ENCODE results near the gene CARD14.

The CARD14 gene

DNA sequence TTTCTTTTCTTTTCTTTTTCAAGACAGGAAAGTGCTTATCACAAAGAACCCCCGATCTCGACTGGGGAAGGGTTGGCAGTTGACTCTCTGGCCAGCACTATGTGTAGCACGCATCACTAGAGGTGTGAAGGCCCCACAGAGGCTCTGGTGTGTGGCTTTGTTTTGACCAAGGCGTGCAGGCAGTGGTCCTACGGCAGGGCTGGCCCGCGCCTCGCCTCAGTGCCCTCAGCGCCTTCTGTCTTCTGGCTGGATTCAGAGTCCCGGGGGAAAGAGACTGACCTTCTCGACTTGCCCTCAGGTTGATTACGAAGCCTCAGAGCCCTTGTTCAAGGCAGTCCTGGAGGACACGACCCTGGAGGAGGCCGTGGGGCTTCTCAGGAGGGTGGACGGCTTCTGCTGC, 31.6 kb downstream of the CARD14 start:
- Mint-ChIP-seq H3K27ac (no peak overlapping the region), H3K4me1 (ENCODE audit: low read depth) (no peaks in the 10 kb centered on the region), H3K9me3 (no peaks in the 10 kb centered on the region), H3K36me3 (ENCODE audit: low read depth) (no peaks in the 10 kb centered on the region), H3K27me3 (ENCODE audit: low read depth) (no peaks in the 10 kb centered on the region), H3K4me3 (no peak overlapping the region)
- DNase-seq (ENCODE audit: low spot score) = no peak

DNA sequence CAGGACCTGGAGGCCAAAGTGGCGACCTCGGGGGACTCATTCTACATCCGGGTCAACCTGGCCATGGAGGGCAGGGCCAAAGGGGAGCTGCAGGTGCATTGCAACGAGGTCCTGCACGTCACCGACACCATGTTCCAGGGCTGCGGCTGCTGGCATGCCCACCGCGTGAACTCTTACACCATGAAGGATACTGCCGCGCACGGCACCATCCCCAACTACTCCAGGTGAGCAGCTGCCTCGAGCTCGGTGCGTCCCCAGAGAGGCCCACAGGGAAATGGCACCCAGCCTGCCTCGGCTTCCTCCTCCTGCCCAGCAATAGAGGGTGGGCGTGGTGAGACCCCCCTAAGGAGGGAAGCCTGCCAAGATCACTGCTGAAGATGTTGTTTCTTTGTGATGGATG, 32.4 kb downstream of the CARD14 start:
- Mint-ChIP-seq H3K4me1 (ENCODE audit: low read depth) (no peaks in the 10 kb centered on the region), H3K27ac (no peak overlapping the region), H3K36me3 (ENCODE audit: low read depth) (peaks cover 2% of the 10 kb centered on the region), H3K27me3 (ENCODE audit: low read depth) (no peaks in the 10 kb centered on the region), H3K9me3 (no peaks in the 10 kb centered on the region), H3K4me3 (no peak overlapping the region)
- DNase-seq (ENCODE audit: low spot score) = no peak

DNA sequence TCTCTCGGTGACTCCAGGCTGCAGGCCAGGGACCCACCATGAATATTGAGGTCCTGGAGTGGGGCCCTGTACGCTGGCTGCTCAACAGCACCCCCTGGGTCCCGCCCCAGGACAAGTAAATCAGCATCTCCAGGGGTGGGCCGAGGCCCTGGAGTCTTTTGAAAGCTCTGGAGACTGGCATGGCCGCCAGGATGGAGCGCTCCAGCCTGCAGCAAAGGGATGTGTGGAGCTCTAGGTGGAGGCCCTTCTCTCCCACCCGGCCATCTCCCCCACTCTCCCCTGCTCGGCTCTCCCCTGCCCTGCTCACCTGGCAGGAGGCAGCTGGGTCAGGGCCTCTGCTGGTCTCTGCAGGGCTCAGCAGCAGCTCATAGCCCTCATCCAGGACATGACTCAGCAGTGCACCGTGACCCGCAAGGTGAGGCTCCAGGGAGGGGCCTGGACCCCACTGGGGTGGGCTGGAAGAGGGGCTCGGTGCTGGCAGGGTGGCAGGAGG, 33.7 kb downstream of the CARD14 start:
- Mint-ChIP-seq H3K9me3 (no peaks in the 10 kb centered on the region), H3K27me3 (ENCODE audit: low read depth) (no peaks in the 10 kb centered on the region), H3K36me3 (ENCODE audit: low read depth) (peaks cover 2% of the 10 kb centered on the region), H3K4me3 (no peak overlapping the region), H3K4me1 (ENCODE audit: low read depth) (no peaks in the 10 kb centered on the region), H3K27ac (no peak overlapping the region)
- DNase-seq (ENCODE audit: low spot score) = no peak

DNA sequence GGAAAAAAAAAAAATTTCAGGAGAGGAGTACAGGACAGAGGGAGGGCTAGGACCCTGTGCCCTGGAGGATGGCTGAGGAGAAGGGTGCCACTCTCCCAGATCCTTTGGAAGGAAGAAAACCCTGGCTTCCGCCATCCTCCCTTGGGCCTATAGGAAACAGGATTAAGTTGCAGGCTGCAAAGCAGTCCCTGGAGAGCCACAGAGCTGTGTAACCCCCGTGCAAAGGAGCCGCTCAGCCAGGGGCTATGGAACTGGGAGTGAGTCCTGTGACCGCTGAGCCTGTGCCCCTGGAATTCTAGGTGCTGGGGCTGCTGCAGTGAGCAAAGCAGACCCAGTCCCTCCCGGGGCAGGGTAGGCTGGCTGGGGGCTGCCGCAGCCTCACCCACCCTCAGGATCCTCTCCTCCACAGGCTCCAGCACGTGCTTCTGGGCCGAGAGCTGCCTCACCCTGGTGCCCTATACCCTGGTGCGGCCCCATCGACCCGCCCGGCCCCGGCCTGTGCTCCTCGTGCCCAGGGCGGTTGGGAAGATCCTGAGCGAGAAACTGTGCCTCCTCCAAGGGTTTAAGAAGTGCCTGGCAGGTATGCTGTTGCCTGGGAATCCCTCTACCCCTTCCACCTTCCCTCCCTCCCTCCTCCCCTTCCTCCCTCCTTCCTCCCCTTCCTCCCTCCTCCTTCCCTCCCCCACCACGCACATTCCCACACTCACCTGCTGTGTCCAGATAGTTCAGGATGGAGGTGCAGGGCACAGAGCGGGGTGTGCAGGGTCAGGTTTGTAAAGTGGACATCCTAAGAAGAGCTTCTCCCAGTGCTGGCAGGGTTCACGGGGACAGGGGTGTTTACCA, 35.0 kb downstream of the CARD14 start:
- no peak for DNase-seq (ENCODE audit: low spot score)
- Mint-ChIP-seq H3K9me3 (no peaks in the 10 kb centered on the region), H3K4me3 (no peak overlapping the region), H3K27me3 (ENCODE audit: low read depth) (no peaks in the 10 kb centered on the region), H3K4me1 (ENCODE audit: low read depth) (no peaks in the 10 kb centered on the region), H3K36me3 (ENCODE audit: low read depth) (peaks cover 2% of the 10 kb centered on the region), H3K27ac (no peak overlapping the region)

DNA sequence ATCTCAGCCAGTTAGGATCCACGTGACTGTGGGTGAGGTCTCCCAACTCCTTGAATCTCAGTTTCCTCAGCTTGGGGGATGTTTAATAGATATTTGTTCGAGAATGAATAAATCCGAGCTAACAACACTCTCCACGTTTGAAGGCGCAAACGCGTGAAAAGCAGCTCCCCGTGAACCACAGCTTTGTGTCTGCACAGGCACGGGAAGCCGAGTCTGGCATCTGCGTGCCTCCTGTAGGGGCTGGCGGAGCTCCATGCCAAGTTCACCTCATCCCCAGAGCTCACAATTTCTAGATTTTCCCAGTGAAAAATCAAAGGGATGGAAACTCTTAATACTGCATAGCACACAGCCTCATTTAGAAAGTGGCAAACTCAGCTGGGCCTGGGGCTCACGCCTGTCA, 36.0 kb downstream of the CARD14 start:
- Mint-ChIP-seq H3K4me3 (no peak overlapping the region), H3K27ac (no peak overlapping the region), H3K4me1 (ENCODE audit: low read depth) (no peaks in the 10 kb centered on the region), H3K27me3 (ENCODE audit: low read depth) (no peaks in the 10 kb centered on the region), H3K9me3 (no peaks in the 10 kb centered on the region), H3K36me3 (ENCODE audit: low read depth) (peaks cover 4% of the 10 kb centered on the region)
- no peak for DNase-seq (ENCODE audit: low spot score)

DNA sequence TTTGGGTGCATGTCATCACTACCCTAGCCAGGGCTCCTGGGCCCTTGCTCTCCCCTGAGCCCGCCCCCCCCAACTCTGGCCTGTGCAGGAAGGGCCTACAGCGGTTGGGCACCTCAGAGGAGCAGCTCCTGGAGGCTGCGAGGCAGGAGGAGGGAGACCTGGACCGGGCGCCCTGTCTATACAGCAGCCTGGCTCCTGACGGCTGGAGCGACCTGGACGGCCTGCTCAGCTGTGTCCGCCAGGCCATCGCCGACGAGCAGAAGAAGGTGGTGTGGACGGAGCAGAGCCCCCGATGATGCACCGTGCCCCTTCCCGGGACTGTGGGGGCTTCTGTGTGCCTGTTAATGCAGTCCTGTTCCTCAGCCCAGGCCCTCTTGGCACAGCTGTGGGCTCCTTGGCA, 38.2 kb downstream of the CARD14 start:
- DNase-seq (ENCODE audit: low spot score) = no peak
- Mint-ChIP-seq H3K36me3 (ENCODE audit: low read depth) (peaks cover 7% of the 10 kb centered on the region), H3K4me3 (no peak overlapping the region), H3K9me3 (no peaks in the 10 kb centered on the region), H3K27ac (no peak overlapping the region), H3K4me1 (ENCODE audit: low read depth) (no peaks in the 10 kb centered on the region), H3K27me3 (ENCODE audit: low read depth) (no peaks in the 10 kb centered on the region)

DNA sequence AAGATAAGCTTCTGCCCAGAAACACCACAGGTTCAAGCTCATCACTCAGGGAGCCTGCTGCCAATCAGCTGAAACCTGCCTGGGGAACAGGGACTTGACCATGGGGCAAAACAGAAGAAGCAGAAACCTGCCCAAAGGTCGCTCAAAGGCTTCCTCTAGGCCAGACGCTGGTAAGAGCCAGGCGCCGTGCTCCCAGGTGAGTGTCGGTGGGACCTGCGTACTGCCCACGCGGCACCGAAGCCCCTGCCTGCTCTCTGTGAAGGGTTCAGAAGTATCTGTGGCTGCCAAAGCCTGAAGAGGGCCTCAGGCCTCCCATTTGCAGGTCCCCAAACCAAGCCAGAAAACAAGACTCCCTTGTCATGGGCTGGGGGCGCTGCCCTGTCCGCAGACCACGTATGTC, 39.9 kb downstream of the CARD14 start:
- H3K4me1 Mint-ChIP-seq (ENCODE audit: low read depth) = no peaks in the 10 kb centered on the region
- H3K36me3 Mint-ChIP-seq (ENCODE audit: low read depth) = peaks cover 7% of the 10 kb centered on the region
- no peak overlapping the region for H3K4me3 Mint-ChIP-seq
- H3K9me3 Mint-ChIP-seq = no peaks in the 10 kb centered on the region
- no peak overlapping the region for H3K27ac Mint-ChIP-seq
- no peaks in the 10 kb centered on the region for H3K27me3 Mint-ChIP-seq (ENCODE audit: low read depth)
- no peak for DNase-seq (ENCODE audit: low spot score)

GRCh38 chr17:80210348-80211108, 40.7 kb downstream of the CARD14 start:
- no peak overlapping the region for H3K27ac Mint-ChIP-seq
- no peaks in the 10 kb centered on the region for H3K4me1 Mint-ChIP-seq (ENCODE audit: low read depth)
- no peaks in the 10 kb centered on the region for H3K27me3 Mint-ChIP-seq (ENCODE audit: low read depth)
- no peaks in the 10 kb centered on the region for H3K9me3 Mint-ChIP-seq
- H3K4me3 Mint-ChIP-seq = no peak overlapping the region
- no peak for DNase-seq (ENCODE audit: low spot score)
- H3K36me3 Mint-ChIP-seq (ENCODE audit: low read depth) = peaks cover 7% of the 10 kb centered on the region

DNA sequence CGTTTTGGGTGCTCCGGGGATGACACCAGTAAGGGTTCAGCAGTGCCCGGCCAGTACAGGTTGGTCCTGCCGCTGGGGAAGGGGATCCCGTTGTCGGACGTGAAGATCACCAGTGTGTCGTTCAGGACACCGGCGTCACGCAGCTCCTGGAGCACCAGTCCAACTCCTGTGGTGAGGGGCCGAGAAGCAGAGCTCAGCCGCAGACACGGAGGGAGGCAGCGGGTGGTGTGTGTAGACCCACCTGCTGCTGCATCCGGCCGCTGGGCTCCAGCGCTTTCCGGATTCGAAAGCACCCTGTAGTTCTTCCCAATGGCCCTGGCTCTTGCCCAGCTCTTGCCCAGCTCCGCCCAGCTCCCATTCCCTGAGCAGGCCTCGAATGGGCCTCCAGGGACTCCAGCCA, 42.3 kb downstream of the CARD14 start:
- Mint-ChIP-seq H3K27ac (no peak overlapping the region), H3K4me3 (no peak overlapping the region), H3K9me3 (no peaks in the 10 kb centered on the region), H3K4me1 (ENCODE audit: low read depth) (no peaks in the 10 kb centered on the region), H3K27me3 (ENCODE audit: low read depth) (no peaks in the 10 kb centered on the region), H3K36me3 (ENCODE audit: low read depth) (peaks cover 12% of the 10 kb centered on the region)
- no peak for DNase-seq (ENCODE audit: low spot score)

DNA sequence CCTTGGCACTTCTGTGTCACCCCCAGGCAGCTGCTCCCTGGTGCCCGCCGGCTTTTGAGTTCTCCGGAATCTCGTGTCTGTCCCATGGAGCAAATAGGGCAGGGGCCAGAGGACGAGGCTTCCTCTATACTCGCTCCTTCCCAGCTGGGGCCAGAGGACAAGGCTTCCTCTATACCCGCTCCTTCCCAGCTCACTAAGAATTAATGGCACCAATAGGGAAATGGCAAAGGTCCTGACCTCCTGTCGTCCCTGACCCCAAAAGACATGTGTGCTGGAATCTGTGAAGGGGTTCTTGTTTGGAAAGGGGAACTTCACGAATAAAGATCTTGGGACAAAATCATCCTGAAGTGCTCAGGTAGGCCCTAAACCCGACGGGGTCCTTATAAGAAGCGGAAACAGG, 42.7 kb downstream of the CARD14 start:
- Mint-ChIP-seq H3K27me3 (ENCODE audit: low read depth) (no peaks in the 10 kb centered on the region), H3K27ac (no peak overlapping the region), H3K4me3 (no peak overlapping the region), H3K4me1 (ENCODE audit: low read depth) (peaks cover 2% of the 10 kb centered on the region), H3K36me3 (ENCODE audit: low read depth) (peaks cover 16% of the 10 kb centered on the region), H3K9me3 (no peaks in the 10 kb centered on the region)
- no peak for DNase-seq (ENCODE audit: low spot score)

DNA sequence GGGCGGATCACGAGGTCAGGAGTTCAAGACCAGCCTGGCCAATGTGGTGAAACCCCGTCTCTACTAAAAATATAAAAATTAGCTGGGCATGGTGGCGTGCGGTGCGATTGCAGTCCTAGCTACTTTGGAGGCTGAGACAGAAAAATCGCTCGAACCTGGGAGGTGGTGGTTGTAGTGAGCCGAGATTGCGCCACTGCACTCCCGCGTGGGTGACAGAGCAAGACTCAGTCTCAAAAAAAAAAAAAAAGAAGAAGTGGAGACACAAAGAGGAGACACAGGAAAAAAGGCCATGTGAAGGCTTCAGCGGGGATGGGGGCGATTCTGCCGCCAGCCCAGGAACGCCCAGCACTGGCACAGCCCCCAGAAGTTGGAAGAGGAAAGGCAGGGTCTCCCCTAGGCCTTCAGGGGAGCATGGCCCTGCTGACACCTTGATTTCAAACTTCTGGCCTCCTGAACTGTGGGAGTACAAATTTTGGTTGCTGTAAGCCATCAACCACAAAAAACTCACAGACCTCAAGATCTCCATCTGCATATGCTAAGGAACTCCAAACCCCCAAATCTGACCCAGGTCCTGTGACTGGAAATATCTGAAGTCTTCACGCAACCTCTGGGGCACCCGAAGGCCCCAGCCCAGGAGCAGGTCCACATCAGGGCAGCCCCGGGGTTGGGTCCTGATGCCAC, 43.3 kb downstream of the CARD14 start:
- no peak for DNase-seq (ENCODE audit: low spot score)
- no peak overlapping the region for H3K4me3 Mint-ChIP-seq
- peaks cover 3% of the 10 kb centered on the region for H3K4me1 Mint-ChIP-seq (ENCODE audit: low read depth)
- H3K27ac Mint-ChIP-seq = peak overlapping the region; percentile 19
- no peaks in the 10 kb centered on the region for H3K9me3 Mint-ChIP-seq
- H3K27me3 Mint-ChIP-seq (ENCODE audit: low read depth) = no peaks in the 10 kb centered on the region
- H3K36me3 Mint-ChIP-seq (ENCODE audit: low read depth) = peaks cover 18% of the 10 kb centered on the region

DNA sequence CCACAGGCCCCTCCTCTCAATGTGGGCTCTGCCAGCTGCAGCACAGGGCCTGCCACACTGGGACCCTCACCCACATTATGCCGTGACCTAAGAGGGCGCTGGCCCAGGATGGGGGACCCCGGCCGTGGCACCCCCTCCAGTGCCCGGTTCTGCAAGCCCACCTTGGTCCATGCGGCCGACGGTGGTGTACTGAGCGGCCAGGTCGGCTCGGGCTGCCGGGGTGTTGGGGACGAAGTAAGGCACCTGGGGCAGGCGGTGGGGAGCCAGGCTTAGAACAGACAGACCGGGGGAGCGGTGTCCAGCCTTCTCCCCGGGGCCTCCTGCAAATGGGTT, 43.8 kb downstream of the CARD14 start:
- Mint-ChIP-seq H3K27me3 (ENCODE audit: low read depth) (no peaks in the 10 kb centered on the region), H3K4me1 (ENCODE audit: low read depth) (peaks cover 7% of the 10 kb centered on the region), H3K9me3 (no peaks in the 10 kb centered on the region), H3K36me3 (ENCODE audit: low read depth) (peaks cover 18% of the 10 kb centered on the region), H3K4me3 (no peak overlapping the region), H3K27ac (no peak overlapping the region)
- DNase-seq (ENCODE audit: low spot score) = no peak

- peaks cover 12% of the 10 kb centered on the region for H3K4me1 Mint-ChIP-seq (ENCODE audit: low read depth)
- H3K27ac Mint-ChIP-seq = no peak overlapping the region
- H3K27me3 Mint-ChIP-seq (ENCODE audit: low read depth) = no peaks in the 10 kb centered on the region
- no peaks in the 10 kb centered on the region for H3K9me3 Mint-ChIP-seq
- H3K36me3 Mint-ChIP-seq (ENCODE audit: low read depth) = peaks cover 18% of the 10 kb centered on the region
- no peak overlapping the region for H3K4me3 Mint-ChIP-seq
- no peak for DNase-seq (ENCODE audit: low spot score)
Observed at GRCh38 chr17:80214012-80214877, 44.4 kb downstream of the CARD14 start.

Measured in T-helper 2 cell treated with Interferon-gamma antibody and Interleukin-4, amounts not matched to agents 5 μg/mL and 100 μg/mL, for 36 hours (primary cell).